Natural killer cell (primary cell): ENCODE data around the gene UBASH3B. TPM values are rescaled to one million over a fixed set of nuclear protein-coding genes. Genes with fewer than 3 reads are reported as not detected.

Source experiments
- ATAC-seq, 3 donors: fragments of 150-1000 bp in 2 of 3; fragments of 200-7000 bp in 1 of 3; cut with Tn5 transposase; 1 replicate in 1 of 3; 2 replicates in 2 of 3; pipeline ENCODE4 v1.10.0; 2021; ENCODE audit warnings: mild to moderate bottlenecking in 2 of 3, moderate library complexity in 2 of 3
- DNase-seq, 2 donors: peaks; one replicate each; pipeline versions ENCODE4 v3.0.0 to v3.0.0-alpha.2; 2013 to 2021; ENCODE audit warnings: mixed read lengths in 1 of 2
- H3K27ac ChIP-seq: one replicate; pipeline ENCODE4 v1.5.1; 2013; ENCODE audit warnings: mild to moderate bottlenecking, low read length
- H3K27me3 ChIP-seq: one replicate; pipeline ENCODE4 v1.6.1; 2013; ENCODE audit warnings: low read length; ENCODE audit not compliant: control insufficient read depth, insufficient read depth
- H3K36me3 ChIP-seq: one replicate; pipeline ENCODE4 v1.6.1; 2013; ENCODE audit warnings: low read length; ENCODE audit not compliant: control insufficient read depth, insufficient read depth
- H3K4me1 ChIP-seq: one replicate; pipeline ENCODE4 v1.6.1; 2013; ENCODE audit warnings: low read length; ENCODE audit not compliant: control insufficient read depth, insufficient read depth
- H3K4me3 ChIP-seq: one replicate; pipeline ENCODE4 v1.5.1; 2013; ENCODE audit warnings: low read length
- H3K9me3 ChIP-seq: one replicate; pipeline ENCODE4 v1.6.1; 2013; ENCODE audit warnings: low read length; ENCODE audit not compliant: control insufficient read depth, insufficient read depth
- H3K27ac Mint-ChIP-seq, 2 donors: one replicate each; pipeline ENCODE4 v1.8.0; 2022; ENCODE audit warnings: mild to moderate bottlenecking in 2 of 2, mixed read lengths in 2 of 2, moderate library complexity in 1 of 2
- H3K27me3 Mint-ChIP-seq, 2 donors: one replicate each; pipeline ENCODE4 v1.8.0; 2022; ENCODE audit warnings: low read depth in 2 of 2, mixed read lengths in 2 of 2
- H3K36me3 Mint-ChIP-seq: one replicate; pipeline ENCODE4 v1.8.0; 2022; ENCODE audit warnings: mixed read lengths
- H3K4me1 Mint-ChIP-seq, 2 donors: one replicate each; pipeline ENCODE4 v1.8.0; 2022; ENCODE audit warnings: mixed read lengths in 2 of 2
- H3K4me3 Mint-ChIP-seq: one replicate; pipeline ENCODE4 v1.8.0; 2022; ENCODE audit warnings: mild to moderate bottlenecking, moderate library complexity, mixed read lengths
- H3K9me3 Mint-ChIP-seq, 2 donors: one replicate each; pipeline ENCODE4 v1.8.0; 2022; ENCODE audit warnings: mixed read lengths in 2 of 2
- WGBS: methylation state at CpG from one replicate; pipeline ENCODE4 v1.1.7; 2013; ENCODE audit warnings: missing lambda C conversion rate; ENCODE audit not compliant: insufficient coverage; 5-methylcytosine and 5-hydroxymethylcytosine counted together
- intact Hi-C: fragments of 100-400 bp; cut with micrococcal nuclease; formaldehyde crosslinking; loops from one replicate; pipeline ENCODE4 v1.14.2; 2022
- total RNA-seq, 4 donors: library from RNA; stranded (reverse); fragments of 120-200 nt in 1 of 4; gene quantifications; one replicate each; pipeline versions ENCODE4 v1.2.3 to v1.2.4, GENCODE V29; 2013 to 2022
- TF ChIP-seq, protein P1 (sequence below): fragments of 200-600 bp; IDR thresholded peaks from one replicate; pipeline ENCODE4 v1.8.0; 2022; ENCODE audit warnings: antibody characterized with exemption

Gene UBASH3B
- total RNA-seq, 3 donors from 2014 or later (not counting 1 experiment from before 2014, with no cell fraction given): 28.7 to 33.9 (median 33.5) TPM

DNA sequence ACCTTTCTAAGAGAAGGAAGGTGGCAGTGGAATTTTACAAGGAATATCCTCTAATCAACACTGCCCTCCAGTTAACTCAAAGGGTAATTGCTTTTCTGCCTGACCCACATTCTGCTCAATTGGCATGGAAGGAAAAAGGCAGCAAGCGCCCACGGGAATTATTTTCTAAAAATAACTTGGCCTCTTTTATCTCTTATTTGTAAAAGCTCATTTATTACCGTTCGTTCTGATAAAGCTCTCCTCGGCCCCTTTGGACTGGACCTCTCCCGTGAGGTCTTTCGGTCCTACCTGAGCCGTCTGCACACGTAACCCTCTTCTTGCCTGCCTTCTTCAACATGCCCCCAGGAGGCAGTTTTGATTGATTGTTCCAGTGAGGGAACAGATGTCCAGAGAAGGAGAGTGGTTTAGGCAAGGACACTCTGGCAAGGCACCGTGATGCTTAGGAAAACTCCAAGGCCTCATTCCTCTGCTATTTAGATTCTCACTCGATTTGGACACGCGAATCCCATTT lies 129.6 kb downstream of the UBASH3B start:
- Histone ChIP-seq H3K9me3 (no peaks in the 10 kb centered on the region), H3K4me1 (peaks cover 4% of the 10 kb centered on the region), H3K27ac (no peak overlapping the region), H3K27me3 (no peaks in the 10 kb centered on the region), H3K4me3 (no peak overlapping the region), H3K36me3 (peaks cover 40% of the 10 kb centered on the region)
- no peaks in the 10 kb centered on the region for H3K27me3 Mint-ChIP-seq
- H3K9me3 Mint-ChIP-seq: no peaks in the 10 kb centered on the region
- intact Hi-C loops: no loop called here
- 94% methylated on average over 13 of the region's 13 CpGs for WGBS
- H3K4me3 Mint-ChIP-seq: no peak overlapping the region
- H3K27ac Mint-ChIP-seq: no peak overlapping the region
- ATAC-seq: no peak
- TF ChIP-seq, protein P1, sequence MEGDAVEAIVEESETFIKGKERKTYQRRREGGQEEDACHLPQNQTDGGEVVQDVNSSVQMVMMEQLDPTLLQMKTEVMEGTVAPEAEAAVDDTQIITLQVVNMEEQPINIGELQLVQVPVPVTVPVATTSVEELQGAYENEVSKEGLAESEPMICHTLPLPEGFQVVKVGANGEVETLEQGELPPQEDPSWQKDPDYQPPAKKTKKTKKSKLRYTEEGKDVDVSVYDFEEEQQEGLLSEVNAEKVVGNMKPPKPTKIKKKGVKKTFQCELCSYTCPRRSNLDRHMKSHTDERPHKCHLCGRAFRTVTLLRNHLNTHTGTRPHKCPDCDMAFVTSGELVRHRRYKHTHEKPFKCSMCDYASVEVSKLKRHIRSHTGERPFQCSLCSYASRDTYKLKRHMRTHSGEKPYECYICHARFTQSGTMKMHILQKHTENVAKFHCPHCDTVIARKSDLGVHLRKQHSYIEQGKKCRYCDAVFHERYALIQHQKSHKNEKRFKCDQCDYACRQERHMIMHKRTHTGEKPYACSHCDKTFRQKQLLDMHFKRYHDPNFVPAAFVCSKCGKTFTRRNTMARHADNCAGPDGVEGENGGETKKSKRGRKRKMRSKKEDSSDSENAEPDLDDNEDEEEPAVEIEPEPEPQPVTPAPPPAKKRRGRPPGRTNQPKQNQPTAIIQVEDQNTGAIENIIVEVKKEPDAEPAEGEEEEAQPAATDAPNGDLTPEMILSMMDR: no peak
- DNase-seq: no peak
- H3K4me1 Mint-ChIP-seq: peaks cover 7 to 11% of the 10 kb centered on the region in 2 donors
- H3K36me3 Mint-ChIP-seq: peaks cover 6% of the 10 kb centered on the region

DNA sequence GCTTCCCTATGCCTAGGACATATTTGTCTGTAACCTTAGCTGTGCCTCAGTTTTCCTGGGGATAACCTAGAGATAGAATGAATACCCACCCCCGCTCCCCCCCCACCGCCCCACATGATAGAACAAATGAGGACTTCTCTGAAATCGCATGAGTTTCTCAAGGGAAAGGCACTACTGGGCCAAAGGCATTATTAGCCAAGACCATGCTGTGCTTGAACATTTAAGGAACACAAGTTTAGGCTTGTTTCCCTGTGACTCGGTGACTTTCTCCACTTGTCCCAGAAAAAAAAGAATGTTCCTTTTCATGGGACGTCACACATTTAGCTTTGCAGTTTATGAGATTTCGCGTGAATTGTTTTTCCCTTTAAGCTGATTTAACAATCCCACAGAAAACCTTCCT lies 131.4 kb downstream of the UBASH3B start:
- 99% methylated on average over 5 of the region's 7 CpGs for WGBS
- Mint-ChIP-seq H3K4me1 (peaks cover 0 to 2% of the 10 kb centered on the region in 2 donors), H3K4me3 (no peak overlapping the region), H3K27me3 (no peaks in the 10 kb centered on the region), H3K27ac (no peak overlapping the region), H3K9me3 (no peaks in the 10 kb centered on the region), H3K36me3 (peaks cover 6% of the 10 kb centered on the region)
- H3K4me3 ChIP-seq: no peak overlapping the region
- intact Hi-C loops: no loop called here
- H3K4me1 ChIP-seq: no peaks in the 10 kb centered on the region
- DNase-seq: no peak
- H3K27ac ChIP-seq: no peak overlapping the region
- TF ChIP-seq, protein P1: no peak
- no peaks in the 10 kb centered on the region for H3K9me3 ChIP-seq
- peaks cover 43% of the 10 kb centered on the region for H3K36me3 ChIP-seq
- ATAC-seq: no peak
- H3K27me3 ChIP-seq: no peaks in the 10 kb centered on the region

DNA sequence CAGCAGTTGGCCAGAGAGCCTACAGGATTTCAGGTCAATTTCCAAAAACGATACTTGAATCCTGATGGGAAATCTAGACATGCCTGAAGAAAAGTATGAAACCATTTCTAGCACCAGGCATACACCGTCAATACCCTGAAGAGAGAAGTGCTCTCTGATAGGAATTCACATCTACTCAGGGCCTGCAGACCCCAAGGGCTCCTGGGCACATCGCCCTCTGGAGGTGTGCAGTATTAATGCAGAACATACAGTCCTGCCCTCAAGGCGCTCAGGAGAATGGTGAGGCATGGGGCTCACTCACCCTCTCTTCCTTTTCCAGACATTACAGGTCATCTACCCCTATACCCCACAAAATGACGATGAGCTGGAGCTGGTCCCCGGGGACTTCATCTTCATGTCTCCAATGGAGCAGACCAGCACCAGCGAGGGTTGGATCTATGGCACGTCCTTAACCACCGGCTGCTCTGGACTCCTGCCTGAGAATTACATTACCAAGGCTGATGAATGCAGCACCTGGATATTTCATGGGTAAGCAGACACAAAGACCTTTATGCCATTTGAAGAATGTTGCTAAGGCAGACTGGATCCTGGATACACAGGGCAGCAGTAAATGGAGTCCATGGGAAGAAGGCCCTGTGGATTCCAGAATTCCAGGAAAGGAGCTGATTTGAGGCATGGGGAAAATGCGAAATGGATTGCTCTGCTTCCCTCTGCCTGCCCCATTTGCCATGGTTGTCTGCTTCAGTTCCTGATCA lies 133.4 kb downstream of the UBASH3B start:
- Histone ChIP-seq H3K4me1 (no peaks in the 10 kb centered on the region), H3K27me3 (no peaks in the 10 kb centered on the region), H3K27ac (no peak overlapping the region), H3K9me3 (no peaks in the 10 kb centered on the region), H3K4me3 (no peak overlapping the region), H3K36me3 (peaks cover 31% of the 10 kb centered on the region)
- H3K4me1 Mint-ChIP-seq: no peaks in the 10 kb centered on the region
- no peak for DNase-seq
- no peak overlapping the region for H3K27ac Mint-ChIP-seq
- WGBS: 94% methylated on average over 10 of the region's 10 CpGs
- no peak overlapping the region for H3K4me3 Mint-ChIP-seq
- no peaks in the 10 kb centered on the region for H3K27me3 Mint-ChIP-seq
- no peaks in the 10 kb centered on the region for H3K9me3 Mint-ChIP-seq
- H3K36me3 Mint-ChIP-seq: peaks cover 6% of the 10 kb centered on the region
- TF ChIP-seq, protein P1: no peak
- intact Hi-C loops: no loop called here
- ATAC-seq: no peak
